ENCODE results near the gene CCDC54. TPM values are rescaled to one million over a fixed set of nuclear protein-coding genes. Genes with fewer than 3 reads are reported as not detected.

The CCDC54 gene
- polyA plus RNA-seq, 1 experiment = not detected

DNA sequence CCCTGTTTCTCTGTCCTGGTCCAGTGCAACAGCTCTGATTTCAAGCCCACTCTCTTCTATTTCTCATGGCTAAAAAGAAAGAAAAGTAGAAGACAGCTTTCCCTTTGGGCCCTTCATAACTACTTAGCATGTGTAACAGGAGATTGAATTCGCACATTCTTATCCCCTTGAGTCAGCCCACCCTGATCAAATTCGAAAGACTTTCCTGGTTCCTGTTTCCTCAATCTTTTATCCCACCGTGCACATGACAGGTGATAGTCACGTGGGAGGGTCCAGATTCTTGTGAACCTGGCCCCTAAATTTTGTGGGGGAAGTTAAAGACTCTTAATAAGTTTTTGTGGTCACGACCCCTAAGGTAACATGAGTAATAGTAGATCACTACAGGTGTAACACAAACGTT, 4.7 kb upstream of the CCDC54 start:
- CTCF ChIA-PET = no interaction called here
- no peaks in the 10 kb centered on the region for H3K36me3 ChIP-seq (ENCODE audit: control insufficient read depth, insufficient read depth, low read length)
- TF ChIP-seq, protein P1, sequence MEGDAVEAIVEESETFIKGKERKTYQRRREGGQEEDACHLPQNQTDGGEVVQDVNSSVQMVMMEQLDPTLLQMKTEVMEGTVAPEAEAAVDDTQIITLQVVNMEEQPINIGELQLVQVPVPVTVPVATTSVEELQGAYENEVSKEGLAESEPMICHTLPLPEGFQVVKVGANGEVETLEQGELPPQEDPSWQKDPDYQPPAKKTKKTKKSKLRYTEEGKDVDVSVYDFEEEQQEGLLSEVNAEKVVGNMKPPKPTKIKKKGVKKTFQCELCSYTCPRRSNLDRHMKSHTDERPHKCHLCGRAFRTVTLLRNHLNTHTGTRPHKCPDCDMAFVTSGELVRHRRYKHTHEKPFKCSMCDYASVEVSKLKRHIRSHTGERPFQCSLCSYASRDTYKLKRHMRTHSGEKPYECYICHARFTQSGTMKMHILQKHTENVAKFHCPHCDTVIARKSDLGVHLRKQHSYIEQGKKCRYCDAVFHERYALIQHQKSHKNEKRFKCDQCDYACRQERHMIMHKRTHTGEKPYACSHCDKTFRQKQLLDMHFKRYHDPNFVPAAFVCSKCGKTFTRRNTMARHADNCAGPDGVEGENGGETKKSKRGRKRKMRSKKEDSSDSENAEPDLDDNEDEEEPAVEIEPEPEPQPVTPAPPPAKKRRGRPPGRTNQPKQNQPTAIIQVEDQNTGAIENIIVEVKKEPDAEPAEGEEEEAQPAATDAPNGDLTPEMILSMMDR (IDR thresholded peaks at IDR 0.05; ENCODE audit: insufficient read depth, low read depth, low read length) = no peak
- H3K4me3 ChIP-seq (ENCODE audit: low read depth, low read length) = no peak overlapping the region
- POLR2A ChIA-PET = no interaction called here
- DNase-seq (ENCODE audit: low read depth) = no peak
- H3K27me3 ChIP-seq (ENCODE audit: control insufficient read depth, insufficient read depth, low read length) = no peaks in the 10 kb centered on the region

DNA sequence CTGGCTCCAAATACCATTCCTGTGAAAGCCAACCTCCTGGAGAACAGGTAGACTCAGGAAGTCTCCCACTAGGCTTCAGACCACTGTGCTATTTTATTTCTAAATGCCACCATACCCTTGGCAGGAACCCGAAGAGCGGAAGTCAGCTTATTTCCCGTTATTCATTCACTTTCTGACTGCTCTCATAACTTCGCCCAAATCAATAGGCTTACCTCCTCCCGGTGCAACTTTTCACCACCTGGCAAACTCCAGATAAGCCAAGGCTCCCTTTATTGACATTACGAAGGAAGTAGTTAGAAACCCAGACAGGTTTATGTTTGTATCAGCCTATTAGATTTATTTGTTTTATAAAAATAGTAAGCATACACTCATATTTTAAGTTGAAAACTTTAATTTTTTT, 3.3 kb upstream of the CCDC54 start:
- TF ChIP-seq, protein P1 (IDR thresholded peaks at IDR 0.05; ENCODE audit: insufficient read depth, low read depth, low read length) = no peak
- POLR2A ChIA-PET = no interaction called here
- DNase-seq (ENCODE audit: low read depth) = no peak
- H3K4me3 ChIP-seq (ENCODE audit: low read depth, low read length) = no peak overlapping the region
- H3K27me3 ChIP-seq (ENCODE audit: control insufficient read depth, insufficient read depth, low read length) = no peaks in the 10 kb centered on the region
- H3K36me3 ChIP-seq (ENCODE audit: control insufficient read depth, insufficient read depth, low read length) = no peaks in the 10 kb centered on the region
- CTCF ChIA-PET = no interaction called here

DNA sequence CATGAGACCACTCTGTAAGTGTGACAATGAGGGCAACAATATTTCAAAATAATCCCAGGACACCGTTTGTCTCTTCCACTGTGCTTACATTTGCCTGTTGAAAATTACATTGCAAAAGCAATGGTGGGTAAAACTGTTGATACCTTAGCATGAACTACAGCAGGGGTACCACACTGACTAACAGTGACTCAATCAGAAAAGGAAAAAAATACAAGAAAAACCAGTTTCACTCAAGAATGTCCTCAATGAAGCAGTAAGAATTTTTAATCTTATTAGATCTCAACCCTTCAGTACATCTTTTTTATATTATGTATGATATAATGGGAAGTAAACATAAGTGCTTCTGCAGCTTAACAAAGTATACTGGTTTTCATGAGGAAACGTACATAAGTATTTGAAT, 1.6 kb upstream of the CCDC54 start:
- TF ChIP-seq, protein P1 (IDR thresholded peaks at IDR 0.05; ENCODE audit: insufficient read depth, low read depth, low read length) = no peak
- ChIA-PET CTCF (interaction anchor here (0.7 kb wide), 1 partner anchor 25 kb away, joined by 3 read pairs; no protein-coding TSS in a partner anchor), POLR2A (interaction anchor here (0.6 kb wide), 1 partner anchor 372 kb away, joined by 7 read pairs; no protein-coding TSS in a partner anchor)
- Histone ChIP-seq H3K36me3 (ENCODE audit: control insufficient read depth, insufficient read depth, low read length) (no peaks in the 10 kb centered on the region), H3K4me3 (ENCODE audit: low read depth, low read length) (no peak overlapping the region), H3K27me3 (ENCODE audit: control insufficient read depth, insufficient read depth, low read length) (no peaks in the 10 kb centered on the region)
- DNase-seq (ENCODE audit: low read depth) = no peak

DNA sequence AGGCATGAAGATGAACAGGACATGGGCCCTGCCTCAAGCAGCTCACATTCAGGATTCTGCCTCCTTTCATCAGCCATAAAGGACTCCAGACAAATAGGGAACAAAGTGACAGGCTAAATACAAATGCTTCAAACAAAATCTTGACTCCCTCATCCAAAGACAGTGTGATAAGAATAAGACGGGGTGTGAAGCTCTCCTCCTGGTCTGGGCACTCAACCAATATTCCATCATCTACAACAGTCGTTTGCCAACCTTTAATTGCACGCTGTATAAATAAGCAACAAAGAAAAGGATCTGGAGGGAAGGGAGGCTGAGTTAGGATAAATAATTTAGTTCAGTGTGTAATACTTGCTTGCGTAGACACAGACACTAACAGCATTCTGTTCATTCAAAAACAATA, 5.4 kb downstream of the CCDC54 start:
- CTCF ChIA-PET = no interaction called here
- TF ChIP-seq, protein P1 (IDR thresholded peaks at IDR 0.05; ENCODE audit: insufficient read depth, low read depth, low read length) = no peak
- POLR2A ChIA-PET = no interaction called here
- no peak for DNase-seq (ENCODE audit: low read depth)
- H3K4me3 ChIP-seq (ENCODE audit: low read depth, low read length) = no peak overlapping the region
- no peaks in the 10 kb centered on the region for H3K27me3 ChIP-seq (ENCODE audit: control insufficient read depth, insufficient read depth, low read length)
- H3K36me3 ChIP-seq (ENCODE audit: control insufficient read depth, insufficient read depth, low read length) = no peaks in the 10 kb centered on the region

DNA sequence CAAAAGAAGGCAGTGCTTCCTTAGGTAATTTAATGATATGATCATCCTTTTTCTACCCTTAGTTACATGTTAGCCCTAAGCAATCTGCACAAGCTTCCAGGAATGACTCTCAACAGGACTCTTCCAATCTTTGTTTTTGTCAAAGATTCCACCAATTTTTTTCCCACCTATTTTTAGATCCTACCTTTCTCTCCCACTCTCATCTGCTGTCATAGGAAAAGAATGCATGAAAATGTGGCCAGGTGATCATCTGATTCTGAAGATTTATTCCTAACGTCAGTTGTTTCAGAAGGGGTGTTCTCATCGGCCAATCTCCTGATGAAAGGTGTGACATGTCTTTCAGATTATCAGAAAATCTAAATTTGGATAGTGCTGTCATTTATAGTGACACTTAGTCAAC, 7.2 kb downstream of the CCDC54 start:
- ChIA-PET POLR2A (no interaction called here), CTCF (interaction anchor here (0.7 to 2.1 kb wide), 2 partner anchors 36 to 134 kb away, joined by 3 to 6 read pairs; no protein-coding TSS in a partner anchor)
- H3K36me3 ChIP-seq (ENCODE audit: control insufficient read depth, insufficient read depth, low read length) = no peaks in the 10 kb centered on the region
- no peak for DNase-seq (ENCODE audit: low read depth)
- TF ChIP-seq, protein P1 (IDR thresholded peaks at IDR 0.05; ENCODE audit: insufficient read depth, low read depth, low read length) = no peak
- H3K4me3 ChIP-seq (ENCODE audit: low read depth, low read length) = no peak overlapping the region
- no peaks in the 10 kb centered on the region for H3K27me3 ChIP-seq (ENCODE audit: control insufficient read depth, insufficient read depth, low read length)
